IMR-90 (cell line): Measurements from ENCODE around the gene MAGI2. TPM values are rescaled to one million over a fixed set of nuclear protein-coding genes. Genes with fewer than 3 reads are reported as not detected.

Experiments used
- ATAC-seq: fragments of 200-7000 bp; cut with Tn5 transposase; 2 replicates; pipeline ENCODE4 v1.9.1; 2020; ENCODE audit warnings: low read depth, mild to moderate bottlenecking, moderate library complexity
- BruUV-seq: library from RNA; stranded (reverse); fragments of 400-500 nt; replicated peaks from 2 replicates; lab custom pipeline; 2021; lab: Mats Ljungman, UMichigan
- CTCF ChIA-PET: fragments of 300-600 bp; formaldehyde crosslinking; extraction: SDS; loops from one replicate; lab custom pipeline; 2021; ENCODE audit warnings: antibody characterized with exemption; lab: Yijun Ruan, JAX
- POLR2A ChIA-PET: fragments of 300-600 bp; sonication (Branson Sonifier 250); formaldehyde crosslinking; loops from one replicate; lab custom pipeline; 2022; ENCODE audit warnings: antibody characterized with exemption; ENCODE audit not compliant: unreplicated experiment; lab: Charles Lee
- DNase-seq: peaks from one replicate; pipeline ENCODE4 v3.0.0; 2013
- H2AFZ ChIP-seq: replicated peaks from 2 replicates; pipeline ENCODE3; 2013; ENCODE audit warnings: low read length, mild to moderate bottlenecking; ENCODE audit not compliant: poor library complexity
- H2AK5ac ChIP-seq: 2 replicates; pipeline ENCODE4 v1.6.1; 2013; ENCODE audit warnings: low read depth, low read length, inconsistent platforms
- H2AK9ac ChIP-seq: replicated peaks from 2 replicates; pipeline ENCODE3; 2013; ENCODE audit warnings: mild to moderate bottlenecking, low read depth, low read length, moderate library complexity; ENCODE audit not compliant: poor library complexity
- H2BK120ac ChIP-seq: 2 replicates; pipeline ENCODE4 v1.6.1; 2013; ENCODE audit warnings: low read depth, low read length, inconsistent platforms
- H2BK15ac ChIP-seq: 3 replicates; pipeline ENCODE4 v1.6.1; 2013; ENCODE audit warnings: low read depth, low read length, inconsistent platforms
- H2BK20ac ChIP-seq: 2 replicates; pipeline ENCODE4 v1.6.1; 2013; ENCODE audit warnings: low read depth, mild to moderate bottlenecking, inconsistent platforms, low read length, moderate library complexity
- H2BK5ac ChIP-seq: 2 replicates; pipeline ENCODE4 v1.6.1; 2013; ENCODE audit warnings: mild to moderate bottlenecking, low read depth, low read length, inconsistent platforms; ENCODE audit not compliant: poor library complexity, severe bottlenecking
- H3K14ac ChIP-seq: replicated peaks from 2 replicates; pipeline ENCODE4 v1.6.1; 2013; ENCODE audit warnings: low read depth, low read length, inconsistent platforms
- H3K18ac ChIP-seq: 2 replicates; pipeline ENCODE4 v1.6.1; 2013; ENCODE audit warnings: low read depth, low read length, control low read depth
- H3K23ac ChIP-seq: 2 replicates; pipeline ENCODE4 v1.6.1; 2013; ENCODE audit warnings: low read depth, low read length, inconsistent platforms
- H3K27ac ChIP-seq: 2 replicates; pipeline ENCODE4 v1.5.1; 2013; ENCODE audit warnings: mild to moderate bottlenecking, control low read depth, low read length; ENCODE audit not compliant: insufficient read depth
- H3K27me3 ChIP-seq: 2 replicates; pipeline ENCODE4 v1.6.1; 2013; ENCODE audit warnings: low read length; ENCODE audit not compliant: control insufficient read depth, insufficient read depth
- H3K36me3 ChIP-seq: 2 replicates; pipeline ENCODE4 v1.6.1; 2013; ENCODE audit warnings: low read length, mixed read lengths; ENCODE audit not compliant: control insufficient read depth, insufficient read depth
- H3K4ac ChIP-seq: 2 replicates; pipeline ENCODE4 v1.6.1; 2013; ENCODE audit warnings: low read depth, low read length, inconsistent platforms
- H3K4me1 ChIP-seq: 2 replicates; pipeline ENCODE4 v1.6.1; 2013; ENCODE audit warnings: low read length, mixed read lengths; ENCODE audit not compliant: control insufficient read depth, insufficient read depth
- H3K4me2 ChIP-seq: 2 replicates; pipeline ENCODE4 v1.6.1; 2013; ENCODE audit warnings: low read depth, mild to moderate bottlenecking, control low read depth, low read length, moderate library complexity
- H3K4me3 ChIP-seq: 2 replicates; pipeline ENCODE4 v1.5.1; 2013; ENCODE audit warnings: low read depth, mild to moderate bottlenecking, control low read depth, low read length, moderate library complexity; ENCODE audit not compliant: insufficient read depth
- H3K56ac ChIP-seq: 2 replicates; pipeline ENCODE4 v1.6.1; 2013; ENCODE audit warnings: low read length, inconsistent platforms; ENCODE audit not compliant: insufficient read depth; ENCODE audit errors: extremely low read depth
- H3K79me1 ChIP-seq, 2 experiments: 2 replicates each; pipeline ENCODE4 v1.6.1; 2013; ENCODE audit warnings: low read length in 2 of 2, inconsistent platforms in 1 of 2, low read depth in 1 of 2
- H3K9ac ChIP-seq: 2 replicates; pipeline ENCODE4 v1.6.1; 2013; ENCODE audit warnings: low read depth, low read length, control low read depth
- H3K9me1 ChIP-seq: 2 replicates; pipeline ENCODE4 v1.6.1; 2013; ENCODE audit warnings: low read length, inconsistent platforms; ENCODE audit not compliant: insufficient read depth
- H3K9me3 ChIP-seq: 2 replicates; pipeline ENCODE4 v1.6.1; 2013; ENCODE audit warnings: low read length; ENCODE audit not compliant: control insufficient read depth, insufficient read depth
- H4K20me1 ChIP-seq: 2 replicates; pipeline ENCODE4 v1.6.1; 2013; ENCODE audit warnings: low read length, inconsistent platforms; ENCODE audit not compliant: insufficient read depth
- H4K5ac ChIP-seq: 2 replicates; pipeline ENCODE4 v1.6.1; 2013; ENCODE audit warnings: mild to moderate bottlenecking, low read depth, low read length, control low read depth
- H4K8ac ChIP-seq, 2 experiments: 2 replicates each; pipeline ENCODE4 v1.6.1; 2013; ENCODE audit warnings: low read depth in 2 of 2, low read length in 2 of 2, control low read depth in 1 of 2, inconsistent platforms in 1 of 2
- H4K91ac ChIP-seq: 2 replicates; pipeline ENCODE4 v1.6.1; 2013; ENCODE audit warnings: low read depth, low read length, inconsistent platforms; ENCODE audit not compliant: insufficient read depth
- MAFK ChIP-seq: IDR thresholded peaks from 2 replicates; pipeline ENCODE4 v1.6.1; 2012; ENCODE audit warnings: low read depth, low read length, improper control_type of control experiment
- RCOR1 ChIP-seq: IDR thresholded peaks from 2 replicates; pipeline ENCODE4 v1.6.1; 2012; ENCODE audit warnings: mild to moderate bottlenecking, low read length, improper control_type of control experiment; ENCODE audit not compliant: insufficient replicate concordance
- SMC3 ChIP-seq: fragments of 150-350 bp; IDR thresholded peaks from 2 replicates; pipeline ENCODE4 v1.6.1; 2016; ENCODE audit warnings: low read depth, mild to moderate bottlenecking, antibody characterized with exemption, low read length, moderate library complexity
- WGBS, 2 experiments: methylation state at CpG; one replicate each; pipeline versions ENCODE4 v1.1.5 to v1.1.7; 2013; ENCODE audit warnings: missing lambda C conversion rate in 2 of 2; ENCODE audit not compliant: insufficient read length in 1 of 2; ENCODE audit errors: extremely low coverage in 2 of 2; 5-methylcytosine and 5-hydroxymethylcytosine counted together
- dilution Hi-C: fragments of 300-500 bp; cut with HindIII; formaldehyde crosslinking; loops from one replicate; pipeline ENCODE4 v1.14.3; 2018; ENCODE audit warnings: low sequenced_read_pairs; ENCODE audit not compliant: unreplicated experiment
- in situ Hi-C: fragments of 300-500 bp; cut with MboI; formaldehyde crosslinking; loops from 3 replicates; pipeline ENCODE4 v1.14.3; 2019; ENCODE audit warnings: low sequenced_read_pairs, inconsistent platforms, mixed read lengths
- intact Hi-C: fragments of 100-400 bp; cut with micrococcal nuclease; formaldehyde crosslinking; loops from 2 replicates; pipeline ENCODE4 v1.10.0; 2022
- polyA plus RNA-seq, 3 experiments: library from polyadenylated mRNA; depleted of rRNA; stranded (reverse); fragments of >200 nt; gene quantifications; 2 replicates each; pipeline ENCODE4 v1.2.3, GENCODE V29; 2012; ENCODE audit warnings: low replicate concordance in 1 of 3
- total RNA-seq: library from RNA; depleted of rRNA; stranded (reverse); fragments of >200 nt; gene quantifications from 2 replicates; pipeline ENCODE4 v1.2.3, GENCODE V29; 2012

Gene MAGI2
- total and polyA plus RNA-seq, 2 of the 4 experiments (the other 2 are of a cell fraction): 2.5 to 17.9 TPM

DNA sequence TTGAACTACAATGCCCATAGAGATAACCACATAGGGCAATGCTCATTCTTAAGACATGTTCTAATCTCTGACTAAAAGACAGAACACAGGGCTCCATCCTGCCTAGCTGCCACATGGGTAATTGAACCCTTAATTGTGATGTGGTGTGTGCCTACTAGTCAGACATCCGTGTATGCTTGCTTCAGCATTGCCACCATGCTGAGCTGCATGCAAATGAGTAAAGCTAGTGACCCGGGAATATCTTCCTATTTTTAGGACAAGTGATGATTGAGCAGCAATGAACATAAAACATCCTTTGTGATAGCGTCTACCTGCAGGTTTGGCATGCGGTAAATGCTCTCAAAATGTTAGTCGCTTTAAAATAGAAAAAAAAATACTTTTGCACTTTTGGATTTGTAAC is 115.8 kb downstream of the MAGI2 start:
- Histone ChIP-seq H3K9me3 (no peaks in the 10 kb centered on the region), H3K9me1 (no peaks in the 10 kb centered on the region), H4K91ac (no peak overlapping the region), H3K79me1 (peaks cover 12 to 20% of the 10 kb centered on the region in 2 experiments), H3K18ac (no peak overlapping the region), H3K27ac (no peak overlapping the region), H3K14ac (no peak overlapping the region), H3K9ac (no peak overlapping the region), H3K4ac (no peak overlapping the region), H3K4me3 (no peak overlapping the region), H2BK15ac (no peak overlapping the region), H2AK9ac (no peak overlapping the region), H4K5ac (no peak overlapping the region), H3K27me3 (no peaks in the 10 kb centered on the region), H4K8ac (no peak overlapping the region), H3K23ac (no peak overlapping the region), H4K20me1 (no peaks in the 10 kb centered on the region), H3K56ac (no peak overlapping the region), H2BK5ac (no peak overlapping the region), H2AFZ (no peak overlapping the region), H2AK5ac (no peak overlapping the region), H3K4me1 (no peaks in the 10 kb centered on the region), H2BK120ac (no peak overlapping the region), H2BK20ac (no peak overlapping the region), H3K36me3 (no peaks in the 10 kb centered on the region), H3K4me2 (no peak overlapping the region)
- no peak for DNase-seq
- TF ChIP-seq SMC3 (no peak), MAFK (no peak), RCOR1 (no peak)
- BruUV-seq: no TSS peak
- intact Hi-C loops: no loop called here
- ChIA-PET CTCF (no interaction called here), POLR2A (no interaction called here)
- dilution Hi-C loops: no loop called here
- no peak for ATAC-seq
- no CpG with 5 or more reads among the region's 5 CpGs for WGBS, 2 experiments
- in situ Hi-C loops: no loop called here
